ENCODE data around the gene DAP3. TPM values are rescaled to one million over a fixed set of nuclear protein-coding genes. Genes with fewer than 3 reads are reported as not detected.
"Not testable (repeated sequence)": the region's sequence is repeated elsewhere in the genome, so short reads cannot be mapped to it uniquely, and the experiment has no call there.

DAP3 gene
- total and polyA plus RNA-seq, 2 of the 8 experiments (the other 6 are each of a cell fraction or from before 2014, with no cell fraction given), result 66.3 to 87.1 TPM

GRCh38 chr1:155699062-155699461 is 10.2 kb downstream of the DAP3 start:
- H4K8ac ChIP-seq (ENCODE audit: extremely low read depth, insufficient read depth, low read length); H2BK20ac ChIP-seq (ENCODE audit: low read length); H3K36me3 ChIP-seq (ENCODE audit: control insufficient read depth in 2 of 4, insufficient read depth in 4 of 4, low read length in 3 of 4); H3K27me3 ChIP-seq (replicated peaks in 1 of 4; ENCODE audit: control insufficient read depth in 3 of 4, extremely low read depth in 1 of 4, insufficient read depth in 3 of 4, low read length in 3 of 4); H3K4me3 ChIP-seq (ENCODE audit: extremely low read depth in 1 of 4, insufficient read depth in 2 of 4, low read depth in 3 of 4, low read length in 4 of 4); H4K20me1 ChIP-seq (replicated peaks in 1 of 2; ENCODE audit: control insufficient read depth in 1 of 2, insufficient read depth in 2 of 2, low read length in 2 of 2); H4K91ac ChIP-seq (replicated peaks; ENCODE audit: insufficient read length, low read length); H2BK120ac ChIP-seq (replicated peaks; ENCODE audit: low read depth, low read length); H3K4me1 ChIP-seq (replicated peaks in 1 of 4; ENCODE audit: control insufficient read depth in 3 of 4, insufficient read depth in 4 of 4, low read length in 3 of 4); H2AFZ ChIP-seq (ENCODE audit: low read length); H3K79me1 ChIP-seq (ENCODE audit: low read depth, low read length); H3K14ac ChIP-seq (ENCODE audit: insufficient read length); H2AK5ac ChIP-seq (ENCODE audit: low read depth, low read length); FAIRE-seq; H2BK5ac ChIP-seq (ENCODE audit: low read depth, low read length); H3K18ac ChIP-seq (ENCODE audit: extremely low read depth, low read length); H3K56ac ChIP-seq (replicated peaks; ENCODE audit: insufficient read length, low read depth, low read length); H3K4ac ChIP-seq (replicated peaks; ENCODE audit: insufficient read length, low read depth, low read length); H3K9me3 ChIP-seq (ENCODE audit: insufficient read depth in 2 of 2, low read depth in 1 of 2, low read length in 1 of 2); DNase-seq (ENCODE audit: low read depth in 1 of 2, low spot score in 2 of 2); H2BK12ac ChIP-seq (ENCODE audit: low read depth, low read length); H3K27ac ChIP-seq (ENCODE audit: low read depth, low read length); CTCF ChIA-PET (ENCODE audit: partially characterized antibody); H3K4me2 ChIP-seq (ENCODE audit: insufficient read depth in 1 of 2, low read depth in 2 of 2, low read length in 2 of 2); H3K9ac ChIP-seq (replicated peaks in 1 of 4; ENCODE audit: extremely low read depth in 1 of 4, low read depth in 3 of 4, low read length in 3 of 4); H3K23ac ChIP-seq (ENCODE audit: insufficient read length); H4K5ac ChIP-seq (ENCODE audit: insufficient read length, low read depth, low read length); H3K23me2 ChIP-seq (ENCODE audit: low read depth, low read length); H2BK15ac ChIP-seq (ENCODE audit: low read length): not testable (repeated sequence)
- 94% methylated on average over 4 of the region's 4 CpGs; no CpG with 5 or more reads in 1 of the 2 experiments for WGBS, 2 experiments (ENCODE audit: extremely low coverage in 1 of 2, insufficient coverage in 1 of 2, insufficient read length in 1 of 2, insufficient replicate concordance in 2 of 2, low coverage in 1 of 2, low lambda C conversion rate in 2 of 2, missing lambda C conversion rate in 1 of 2)
- peaks cover 8 to 77% of the 10 kb centered on the region in 2 experiments; a peak in 3 of 4 replicates for H3K79me2 ChIP-seq (ENCODE audit: control insufficient read depth in 1 of 2, insufficient read depth in 2 of 2, low read length in 2 of 2)
- POLR2A ChIA-PET (ENCODE audit: partially characterized antibody), result interaction anchor here (0.8 kb wide), 1 partner anchor 173 kb away, joined by 3 read pairs; no protein-coding TSS in a partner anchor

GRCh38 chr1:155701675-155702074 is 12.8 kb downstream of the DAP3 start:
- peaks cover 0 to 67% of the 10 kb centered on the region in 2 experiments; a peak in 3 of 4 replicates for H3K79me2 ChIP-seq (ENCODE audit: control insufficient read depth in 1 of 2, insufficient read depth in 2 of 2, low read length in 2 of 2)
- H3K18ac ChIP-seq (ENCODE audit: extremely low read depth, low read length); H3K4me1 ChIP-seq (replicated peaks in 1 of 4; ENCODE audit: control insufficient read depth in 3 of 4, insufficient read depth in 4 of 4, low read length in 3 of 4); H2BK5ac ChIP-seq (ENCODE audit: low read depth, low read length); H3K14ac ChIP-seq (ENCODE audit: insufficient read length); H2BK120ac ChIP-seq (replicated peaks; ENCODE audit: low read depth, low read length); H3K9me3 ChIP-seq (ENCODE audit: insufficient read depth in 2 of 2, low read depth in 1 of 2, low read length in 1 of 2); POLR2A ChIA-PET (ENCODE audit: partially characterized antibody); H4K91ac ChIP-seq (replicated peaks; ENCODE audit: insufficient read length, low read length); H3K36me3 ChIP-seq (ENCODE audit: control insufficient read depth in 2 of 4, insufficient read depth in 4 of 4, low read length in 3 of 4); H2BK12ac ChIP-seq (ENCODE audit: low read depth, low read length); H4K5ac ChIP-seq (ENCODE audit: insufficient read length, low read depth, low read length); H2BK15ac ChIP-seq (ENCODE audit: low read length); H2AFZ ChIP-seq (ENCODE audit: low read length); H3K4me3 ChIP-seq (ENCODE audit: extremely low read depth in 1 of 4, insufficient read depth in 2 of 4, low read depth in 3 of 4, low read length in 4 of 4); H3K27ac ChIP-seq (ENCODE audit: low read depth, low read length); H3K79me1 ChIP-seq (ENCODE audit: low read depth, low read length); H3K27me3 ChIP-seq (replicated peaks in 1 of 4; ENCODE audit: control insufficient read depth in 3 of 4, extremely low read depth in 1 of 4, insufficient read depth in 3 of 4, low read length in 3 of 4); H3K4me2 ChIP-seq (ENCODE audit: insufficient read depth in 1 of 2, low read depth in 2 of 2, low read length in 2 of 2); H4K20me1 ChIP-seq (replicated peaks in 1 of 2; ENCODE audit: control insufficient read depth in 1 of 2, insufficient read depth in 2 of 2, low read length in 2 of 2); H3K23ac ChIP-seq (ENCODE audit: insufficient read length); H2BK20ac ChIP-seq (ENCODE audit: low read length); H4K8ac ChIP-seq (ENCODE audit: extremely low read depth, insufficient read depth, low read length); FAIRE-seq; H3K4ac ChIP-seq (replicated peaks; ENCODE audit: insufficient read length, low read depth, low read length); CTCF ChIA-PET (ENCODE audit: partially characterized antibody); H2AK5ac ChIP-seq (ENCODE audit: low read depth, low read length); H3K23me2 ChIP-seq (ENCODE audit: low read depth, low read length); DNase-seq (ENCODE audit: low read depth in 1 of 2, low spot score in 2 of 2); H3K56ac ChIP-seq (replicated peaks; ENCODE audit: insufficient read length, low read depth, low read length); H3K9ac ChIP-seq (replicated peaks in 1 of 4; ENCODE audit: extremely low read depth in 1 of 4, low read depth in 3 of 4, low read length in 3 of 4): not testable (repeated sequence)
- 94% methylated on average over 2 of the region's 2 CpGs; no CpG with 5 or more reads in 1 of the 2 experiments for WGBS, 2 experiments (ENCODE audit: extremely low coverage in 1 of 2, insufficient coverage in 1 of 2, insufficient read length in 1 of 2, insufficient replicate concordance in 2 of 2, low coverage in 1 of 2, low lambda C conversion rate in 2 of 2, missing lambda C conversion rate in 1 of 2)
